Thyroid gland (tissue), 4 donors: ENCODE data around the gene PIGBOS1.

Experiments
- POLR2A ChIP-seq, 2 donors: fragments of 450-650 bp; IDR thresholded peaks; one replicate each; pipeline ENCODE4 v1.6.1; 2017; ENCODE audit warnings: antibody characterized with exemption in 2 of 2, mild to moderate bottlenecking in 2 of 2, moderate library complexity in 1 of 2
- TF ChIP-seq, protein P1 (sequence below), 6 experiments: fragments of 200-600 bp in 3 of 6; fragments of 450-650 bp in 3 of 6; sonication (generic) in 3 of 6; IDR thresholded peaks; one replicate each; pipeline ENCODE4 v1.5.1; 2016 to 2019; ENCODE audit warnings: antibody characterized with exemption in 6 of 6, mild to moderate bottlenecking in 2 of 6, inconsistent platforms in 1 of 6, moderate library complexity in 1 of 6

DNA sequence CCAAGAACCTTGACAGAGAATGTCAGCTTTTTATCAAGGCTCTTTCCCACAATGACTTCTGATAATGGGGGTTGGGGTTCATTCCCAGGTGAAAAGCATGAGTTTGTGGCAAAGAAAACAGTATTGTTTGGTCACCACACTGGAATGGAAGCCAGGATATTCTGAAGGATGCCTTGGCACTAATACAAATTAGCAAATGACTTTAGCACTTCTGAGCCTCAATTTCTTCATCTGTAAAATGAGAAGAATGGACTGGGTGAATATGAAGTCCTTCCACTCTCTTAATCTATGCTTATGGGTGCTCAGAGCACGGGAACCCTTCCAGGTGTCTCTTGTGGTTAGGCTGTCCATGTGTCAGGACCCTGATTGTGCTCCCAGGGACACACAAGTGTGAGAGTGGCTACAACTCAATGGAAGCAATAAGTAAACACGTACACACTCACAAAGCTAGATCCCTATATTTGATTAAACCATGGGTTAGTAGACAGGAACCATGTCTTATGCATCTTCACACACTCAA, 50.7 kb downstream of the PIGBOS1 start:
- no peak for TF ChIP-seq POLR2A (IDR thresholded peaks at IDR 0.05)
- TF ChIP-seq, protein P1, sequence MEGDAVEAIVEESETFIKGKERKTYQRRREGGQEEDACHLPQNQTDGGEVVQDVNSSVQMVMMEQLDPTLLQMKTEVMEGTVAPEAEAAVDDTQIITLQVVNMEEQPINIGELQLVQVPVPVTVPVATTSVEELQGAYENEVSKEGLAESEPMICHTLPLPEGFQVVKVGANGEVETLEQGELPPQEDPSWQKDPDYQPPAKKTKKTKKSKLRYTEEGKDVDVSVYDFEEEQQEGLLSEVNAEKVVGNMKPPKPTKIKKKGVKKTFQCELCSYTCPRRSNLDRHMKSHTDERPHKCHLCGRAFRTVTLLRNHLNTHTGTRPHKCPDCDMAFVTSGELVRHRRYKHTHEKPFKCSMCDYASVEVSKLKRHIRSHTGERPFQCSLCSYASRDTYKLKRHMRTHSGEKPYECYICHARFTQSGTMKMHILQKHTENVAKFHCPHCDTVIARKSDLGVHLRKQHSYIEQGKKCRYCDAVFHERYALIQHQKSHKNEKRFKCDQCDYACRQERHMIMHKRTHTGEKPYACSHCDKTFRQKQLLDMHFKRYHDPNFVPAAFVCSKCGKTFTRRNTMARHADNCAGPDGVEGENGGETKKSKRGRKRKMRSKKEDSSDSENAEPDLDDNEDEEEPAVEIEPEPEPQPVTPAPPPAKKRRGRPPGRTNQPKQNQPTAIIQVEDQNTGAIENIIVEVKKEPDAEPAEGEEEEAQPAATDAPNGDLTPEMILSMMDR (IDR thresholded peaks at IDR 0.05): no peak
